SK-N-SH (cell line): ENCODE results near the gene FAM131B. TPM values are rescaled to one million over a fixed set of nuclear protein-coding genes. Genes with fewer than 3 reads are reported as not detected.

ENCODE experiments used
- CTCF ChIA-PET: fragments of 300-600, 350-600 bp; formaldehyde crosslinking; extraction: SDS; loops from one replicate; lab custom pipeline; 2021; lab: Yijun Ruan, JAX
- POLR2A ChIA-PET: fragments of 350-600 bp; sonication (Branson Sonifier 250); formaldehyde crosslinking; extraction: SDS; loops from one replicate; lab custom pipeline; 2020; ENCODE audit warnings: antibody characterized with exemption, inconsistent platforms; lab: Yijun Ruan, JAX
- DNase-seq: peaks from one replicate; pipeline ENCODE4 v3.0.0; 2012
- H2AFZ ChIP-seq: fragments of 200-600 bp; sonication (generic); 2 replicates; pipeline ENCODE4 v1.8.1; 2016; ENCODE audit warnings: antibody characterized with exemption, mild to moderate bottlenecking, low read depth
- H3F3A ChIP-seq: fragments of 200-600 bp; sonication (generic); replicated peaks from 2 replicates; pipeline ENCODE3; 2016; ENCODE audit warnings: antibody characterized with exemption, mild to moderate bottlenecking; ENCODE audit not compliant: insufficient read depth
- H3K27ac ChIP-seq, 2 experiments: fragments of 200-500 bp in 1 of 2; fragments of 200-600 bp in 1 of 2; sonication (Bioruptor generic) in 1 of 2; sonication (generic), shearing (Covaris generic) in 1 of 2; 2 replicates each; pipeline versions ENCODE4 v1.5.1 to v1.6.1; 2014 to 2016; ENCODE audit warnings: low read depth in 2 of 2, inconsistent platforms in 1 of 2, low read length in 1 of 2, mild to moderate bottlenecking in 1 of 2, mixed read lengths in 1 of 2
- H3K27me3 ChIP-seq: fragments of 200-600 bp; sonication (generic), shearing (Covaris generic); 2 replicates; pipeline ENCODE4 v1.6.1; 2016; ENCODE audit warnings: mixed run types; ENCODE audit not compliant: insufficient read depth
- H3K36me3 ChIP-seq, 2 experiments: fragments of 200-500 bp in 1 of 2; fragments of 200-600 bp in 1 of 2; sonication (Bioruptor generic) in 1 of 2; sonication (generic) in 1 of 2; replicated peaks in 1 of 2; 2 replicates each; pipeline versions ENCODE3 to v1.5.1; 2014 to 2016; ENCODE audit warnings: low read length in 1 of 2, mild to moderate bottlenecking in 1 of 2; ENCODE audit not compliant: insufficient read depth in 2 of 2, control insufficient read depth in 1 of 2
- H3K4me1 ChIP-seq, 2 experiments: fragments of 200-500 bp in 1 of 2; fragments of 200-600 bp in 1 of 2; sonication (Bioruptor generic) in 1 of 2; sonication (generic), shearing (Covaris generic) in 1 of 2; 2 replicates each; pipeline versions ENCODE4 v1.5.1 to v1.6.1; 2014 to 2016; ENCODE audit warnings: low read depth in 1 of 2, low read length in 1 of 2, mixed run types in 1 of 2; ENCODE audit not compliant: insufficient read depth in 2 of 2, control insufficient read depth in 1 of 2
- H3K4me2 ChIP-seq: fragments of 200-600 bp; sonication (generic), shearing (Covaris generic); 2 replicates; pipeline ENCODE4 v1.6.1; 2017; ENCODE audit warnings: mixed run types
- H3K4me3 ChIP-seq, 2 experiments: fragments of 200-500 bp in 1 of 2; fragments of 200-600 bp in 1 of 2; sonication (Bioruptor generic) in 1 of 2; sonication (generic), shearing (Covaris generic) in 1 of 2; 2 replicates each; pipeline versions ENCODE4 v1.5.1 to v1.8.1; 2014 to 2016; ENCODE audit warnings: low read depth in 2 of 2, inconsistent platforms in 1 of 2, low read length in 1 of 2, mild to moderate bottlenecking in 1 of 2, mixed read lengths in 1 of 2, moderate library complexity in 1 of 2
- H3K79me2 ChIP-seq: fragments of 200-600 bp; sonication (generic); 2 replicates; pipeline ENCODE4 v1.8.1; 2017; ENCODE audit warnings: mild to moderate bottlenecking; ENCODE audit not compliant: insufficient read depth
- H3K9ac ChIP-seq: fragments of 200-600 bp; sonication (generic); 2 replicates; pipeline ENCODE4 v1.6.1; 2017; ENCODE audit warnings: mixed run types
- H3K9me2 ChIP-seq: fragments of 200-600 bp; sonication (generic); 2 replicates; pipeline ENCODE4 v1.6.1; 2017; ENCODE audit warnings: mixed run types
- H3K9me3 ChIP-seq: fragments of 200-600 bp; sonication (generic); 2 replicates; pipeline ENCODE4 v1.6.1; 2017; ENCODE audit warnings: mixed run types, mild to moderate bottlenecking, moderate library complexity
- H4K20me1 ChIP-seq: fragments of 200-600 bp; sonication (generic); 2 replicates; pipeline ENCODE4 v1.6.1; 2017; ENCODE audit warnings: mild to moderate bottlenecking, mixed run types; ENCODE audit not compliant: insufficient read depth
- CTCF ChIP-seq: fragments of 200-600 bp; sonication (generic); IDR thresholded peaks from 2 replicates; pipeline ENCODE4 v1.6.1; 2017; ENCODE audit warnings: antibody characterized with exemption, mild to moderate bottlenecking, moderate library complexity
- ELF1 ChIP-seq: IDR thresholded peaks from 2 replicates; pipeline ENCODE4 v1.4.0; 2012
- EP300 ChIP-seq, 2 experiments: IDR thresholded peaks; 2 replicates each; pipeline versions ENCODE4 v1.4.0 to v1.6.1; 2012; ENCODE audit warnings: borderline replicate concordance in 1 of 2, low read depth in 1 of 2, low read length in 1 of 2
- EZH2phosphoT487 ChIP-seq: fragments of 200-600 bp; sonication (generic); IDR thresholded peaks from 2 replicates; pipeline ENCODE4 v1.6.1; 2017; ENCODE audit warnings: low read depth, mixed run types, mild to moderate bottlenecking, antibody characterized with exemption, moderate library complexity, borderline replicate concordance
- FOXJ3 ChIP-seq: sonication (generic); formaldehyde crosslinking; IDR thresholded peaks from 2 replicates; pipeline ENCODE4 v1.5.1; 2020; ENCODE audit warnings: mild to moderate bottlenecking, missing genetic modification reagents
- GATA2 ChIP-seq: sonication (generic); formaldehyde crosslinking; IDR thresholded peaks from 2 replicates; pipeline ENCODE4 v1.5.0; 2020; ENCODE audit warnings: mild to moderate bottlenecking, missing genetic modification reagents
- IRF3 ChIP-seq: fragments of 150-350 bp; IDR thresholded peaks from 2 replicates; pipeline ENCODE4 v1.6.1; 2016; ENCODE audit warnings: mild to moderate bottlenecking, low read depth, low read length
- JUND ChIP-seq: IDR thresholded peaks from 2 replicates; pipeline ENCODE4 v1.4.0; 2012
- MEF2A ChIP-seq: IDR thresholded peaks from 2 replicates; pipeline ENCODE4 v1.4.0; 2012; ENCODE audit warnings: low read depth, borderline replicate concordance
- NFIC ChIP-seq: IDR thresholded peaks from 2 replicates; pipeline ENCODE4 v1.4.0; 2012; ENCODE audit warnings: borderline replicate concordance
- NRF1 ChIP-seq: IDR thresholded peaks from 2 replicates; pipeline ENCODE4 v1.6.1; 2012; ENCODE audit warnings: low read depth, mild to moderate bottlenecking, low read length
- PBX3 ChIP-seq: IDR thresholded peaks from 2 replicates; pipeline ENCODE4; 2012
- RAD21 ChIP-seq: IDR thresholded peaks from 2 replicates; pipeline ENCODE4 v1.6.1; 2012; ENCODE audit warnings: mild to moderate bottlenecking, low read length
- RFX5 ChIP-seq: IDR thresholded peaks from 2 replicates; pipeline ENCODE4 v1.6.1; 2012; ENCODE audit warnings: mild to moderate bottlenecking, improper control_type of control experiment, low read length
- TAF1 ChIP-seq: IDR thresholded peaks from 2 replicates; pipeline ENCODE4 v1.6.1; 2012; ENCODE audit warnings: low read depth, mild to moderate bottlenecking, low read length, moderate library complexity, borderline replicate concordance
- YY1 ChIP-seq: IDR thresholded peaks from 2 replicates; pipeline ENCODE4 v1.4.0; 2012; ENCODE audit warnings: low read depth, mild to moderate bottlenecking
- WGBS: methylation state at CpG from one replicate; pipeline ENCODE4 v1.1.6; 2017; ENCODE audit warnings: low lambda C conversion rate; 5-methylcytosine and 5-hydroxymethylcytosine counted together
- polyA plus RNA-seq, 3 experiments: library from polyadenylated mRNA; depleted of rRNA; stranded (reverse); fragments of >200 nt; gene quantifications; 2 replicates each; pipeline ENCODE4 v1.2.3, GENCODE V29; 2012

FAM131B gene
- polyA plus RNA-seq, 1 of the 3 experiments (the other 2 are of a cell fraction): 43.6 TPM

- Histone ChIP-seq H3F3A (no peaks in the 10 kb centered on the region), H3K36me3 (no peaks in the 10 kb centered on the region), H3K4me3 (no peak overlapping the region), H2AFZ (no peak overlapping the region), H3K4me2 (no peak overlapping the region), H3K9ac (no peak overlapping the region), H3K9me2 (no peaks in the 10 kb centered on the region), H3K27me3 (no peaks in the 10 kb centered on the region), H3K4me1 (no peaks in the 10 kb centered on the region; a peak in 1 of 4 replicates), H4K20me1 (no peaks in the 10 kb centered on the region), H3K79me2 (no peaks in the 10 kb centered on the region), H3K27ac (no peak overlapping the region), H3K9me3 (no peaks in the 10 kb centered on the region)
- no peak for DNase-seq
- WGBS: 50% methylated on average over 5 of the region's 5 CpGs
- POLR2A ChIA-PET: interaction anchor here (0.6 to 1.2 kb wide), 2 partner anchors 9 to 1611 kb away, joined by 3 read pairs; no protein-coding TSS in a partner anchor
- TF ChIP-seq GATA2 (CRISPR knock-in tag): no peak
- no peak for TF ChIP-seq TAF1
- CTCF ChIA-PET: interaction anchor here (1.0 to 2.9 kb wide), 5 partner anchors 11 to 107 kb away, joined by 3 to 7 read pairs (median 4); no protein-coding TSS in a partner anchor
These were observed 14.6 kb downstream of the FAM131B start for GRCh38 chr7:143347950-143348349.

GRCh38 chr7:143346018-143346417 lies 16.5 kb downstream of the FAM131B start:
- POLR2A ChIA-PET: no interaction called here

More at GRCh38 chr7:143346018-143346417, 16.5 kb downstream of the FAM131B start:
- no peak overlapping the region for H2AFZ ChIP-seq
- no peaks in the 10 kb centered on the region for H3K9me3 ChIP-seq
- WGBS: 87% methylated on average over 4 of the region's 4 CpGs
- H3F3A ChIP-seq: no peaks in the 10 kb centered on the region
- no peak for DNase-seq
- TF ChIP-seq IRF3 (no peak), PBX3 (no peak), RAD21 (no peak), NFIC (no peak), ELF1 (no peak), RFX5 (no peak), YY1 (no peak), FOXJ3 (CRISPR knock-in tag) (no peak), EZH2phosphoT487 (no peak), GATA2 (CRISPR knock-in tag) (no peak), NRF1 (no peak), MEF2A (no peak), EP300 (IDR thresholded peaks at IDR 0.05; ENCODE audit: borderline replicate concordance in 1 of 2, low read depth in 1 of 2, low read length in 1 of 2) (no peak), JUND (no peak), CTCF (no peak)
- no peak overlapping the region for H3K27ac ChIP-seq
- H3K4me1 ChIP-seq: no peaks in the 10 kb centered on the region; a peak in 1 of 4 replicates
- H3K36me3 ChIP-seq: no peaks in the 10 kb centered on the region
- H3K4me3 ChIP-seq: no peak overlapping the region
- H4K20me1 ChIP-seq: no peaks in the 10 kb centered on the region
- no peak overlapping the region for H3K9ac ChIP-seq
- no peak overlapping the region for H3K4me2 ChIP-seq
- no peaks in the 10 kb centered on the region for H3K79me2 ChIP-seq
- CTCF ChIA-PET: interaction anchor here (0.8 to 1.9 kb wide), 10 partner anchors 9 to 131 kb away, joined by 3 to 10 read pairs (median 4); partner anchors contain the start of gene CLCN1
- H3K9me2 ChIP-seq: no peaks in the 10 kb centered on the region
- H3K27me3 ChIP-seq: no peaks in the 10 kb centered on the region
